HG02642 (cell line): ENCODE measurements around the gene CAMK2B.
A peak's percentile ranks its signal among the peaks of the same experiment; 100 is the strongest.

Experiments
- ATAC-seq: cut with Tn5 transposase; IDR thresholded peaks from one replicate; pipeline ENCODE4 v1.9.1; 2021; ENCODE audit warnings: mild to moderate bottlenecking; ENCODE audit not compliant: unreplicated experiment, poor library complexity

The CAMK2B gene

DNA sequence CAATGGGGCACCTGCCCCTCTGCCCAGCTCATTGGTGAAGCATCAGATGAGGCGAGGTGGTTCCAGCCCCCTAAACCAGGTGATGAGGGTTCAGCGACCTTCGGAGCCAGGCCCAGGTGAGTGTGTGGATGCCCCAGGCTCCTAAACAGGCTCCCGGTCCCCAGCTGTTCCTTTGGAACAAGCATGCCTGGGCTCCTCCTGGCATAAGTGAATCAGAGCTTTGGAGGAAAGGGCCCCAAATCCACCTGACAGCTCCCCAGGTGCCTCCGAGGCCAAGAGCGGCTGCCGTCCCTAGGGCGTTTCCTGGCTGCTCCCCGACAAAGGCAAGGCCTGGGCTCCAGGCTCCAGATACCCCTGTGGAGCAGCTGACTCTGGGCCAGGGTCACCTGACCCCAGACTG is 63.4 kb downstream of the CAMK2B start:
- ATAC-seq, result no peak

DNA sequence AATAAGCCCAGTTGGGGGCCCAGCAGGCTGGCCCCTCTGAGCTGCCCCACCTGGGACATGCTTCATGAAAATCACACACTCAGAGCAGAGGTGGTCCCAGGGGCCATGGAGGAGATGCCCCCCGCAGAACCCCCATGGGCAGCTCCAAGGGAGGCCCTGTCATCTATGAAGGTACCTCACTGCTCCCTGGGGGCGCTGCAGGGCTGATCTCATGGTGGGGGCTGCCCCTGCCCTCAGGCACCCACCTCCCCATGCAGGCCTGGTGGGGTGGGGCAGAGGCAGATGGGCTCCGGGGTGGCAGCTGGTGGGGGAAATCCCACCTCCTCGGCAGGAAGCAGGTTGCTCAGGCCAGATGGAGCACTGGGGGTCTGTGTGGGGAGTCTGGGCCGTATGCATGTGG is 64.2 kb downstream of the CAMK2B start:
- ATAC-seq, result no peak

DNA sequence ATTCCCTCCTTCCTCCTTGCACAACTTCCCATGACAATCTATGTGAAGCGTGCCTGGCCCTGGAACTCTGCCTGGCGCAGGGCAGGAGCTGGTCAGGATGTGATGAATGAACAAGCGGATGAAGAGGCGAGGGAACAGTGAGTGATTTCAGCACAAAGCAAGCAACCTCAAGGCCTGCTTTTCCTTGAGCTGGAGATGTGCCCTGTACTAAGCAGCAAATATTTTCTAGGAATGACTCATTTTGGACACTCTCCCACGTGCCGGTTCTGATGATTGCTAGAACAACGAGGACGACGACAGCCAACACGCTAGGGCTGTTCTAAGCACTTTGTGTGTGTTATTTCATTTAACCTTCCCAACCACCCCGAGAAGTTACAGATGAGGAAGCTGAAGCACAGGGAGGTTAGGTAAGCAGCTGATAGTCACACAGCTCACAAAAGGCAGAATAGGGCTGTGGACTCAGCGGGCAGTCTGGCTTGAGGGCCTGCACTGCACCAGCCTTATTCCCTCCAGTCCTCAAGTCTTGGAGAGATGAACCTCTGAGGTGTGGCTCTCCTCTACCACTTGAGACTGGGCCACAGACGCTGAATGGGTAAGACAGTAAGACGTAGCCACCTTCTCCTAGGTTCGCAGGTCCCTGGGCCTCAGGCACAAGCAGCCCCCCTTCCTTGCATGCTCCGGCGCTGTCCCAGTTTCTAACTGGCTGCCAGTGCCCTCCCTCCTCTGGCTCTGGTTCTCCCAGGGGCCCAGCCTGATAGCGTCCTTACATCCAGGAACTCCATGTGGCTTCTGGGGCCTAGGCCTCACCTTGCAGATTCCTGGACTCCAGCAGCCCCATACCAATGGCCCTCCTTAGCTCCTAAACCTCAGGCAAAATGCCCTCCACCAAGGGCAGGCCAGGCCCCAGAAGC is 65.6 kb downstream of the CAMK2B start:
- no peak for ATAC-seq

DNA sequence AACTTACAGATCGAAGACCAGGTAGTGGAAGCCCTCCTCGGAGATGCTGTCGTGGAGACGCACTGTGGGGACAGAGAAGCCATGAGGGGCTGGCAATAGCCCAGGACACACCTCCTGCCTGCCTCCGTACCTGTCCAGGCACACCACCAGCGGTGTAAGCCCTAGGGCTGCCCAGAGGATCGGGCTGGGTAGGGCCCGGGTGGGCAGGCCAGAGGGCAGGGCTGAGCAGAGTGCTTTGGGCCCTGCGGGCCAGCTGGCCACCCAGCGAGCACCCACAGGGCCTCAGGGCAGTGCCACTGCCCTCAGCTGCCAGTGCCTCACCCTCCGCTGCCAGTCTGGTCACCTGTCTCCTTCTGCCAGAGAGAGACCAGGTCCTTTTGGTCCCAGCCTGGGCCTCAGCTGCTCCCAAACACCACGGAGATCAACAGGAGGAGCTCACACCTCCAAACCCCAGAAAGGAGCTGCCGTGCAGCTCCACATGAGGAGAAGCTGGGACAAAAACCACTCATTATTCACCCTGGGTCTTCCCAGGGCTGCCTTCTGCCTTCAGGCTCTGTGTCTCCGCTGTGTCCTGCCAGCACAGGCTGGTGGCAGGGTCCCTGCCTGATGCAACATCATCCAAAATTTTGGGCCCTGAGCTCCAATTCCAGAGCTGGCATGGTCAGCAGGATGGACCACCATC is 66.4 kb downstream of the CAMK2B start:
- ATAC-seq, result no peak

DNA sequence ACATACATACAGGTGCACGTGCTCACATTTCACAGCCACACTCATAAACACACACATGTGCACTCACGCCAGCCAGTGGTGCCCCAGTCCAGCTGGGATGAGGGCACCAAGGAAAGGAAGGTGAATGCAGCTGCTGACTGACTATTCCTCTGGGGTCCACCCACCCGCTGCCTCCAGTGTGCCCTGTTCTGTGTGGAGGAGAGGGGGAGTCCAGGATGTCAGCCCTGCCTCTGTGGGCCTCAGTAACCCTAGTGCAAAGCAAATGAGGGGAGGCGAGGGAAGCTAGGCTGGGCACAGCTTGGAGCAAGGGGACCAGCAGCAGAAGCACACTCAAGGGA is 67.0 kb downstream of the CAMK2B start:
- no peak for ATAC-seq

DNA sequence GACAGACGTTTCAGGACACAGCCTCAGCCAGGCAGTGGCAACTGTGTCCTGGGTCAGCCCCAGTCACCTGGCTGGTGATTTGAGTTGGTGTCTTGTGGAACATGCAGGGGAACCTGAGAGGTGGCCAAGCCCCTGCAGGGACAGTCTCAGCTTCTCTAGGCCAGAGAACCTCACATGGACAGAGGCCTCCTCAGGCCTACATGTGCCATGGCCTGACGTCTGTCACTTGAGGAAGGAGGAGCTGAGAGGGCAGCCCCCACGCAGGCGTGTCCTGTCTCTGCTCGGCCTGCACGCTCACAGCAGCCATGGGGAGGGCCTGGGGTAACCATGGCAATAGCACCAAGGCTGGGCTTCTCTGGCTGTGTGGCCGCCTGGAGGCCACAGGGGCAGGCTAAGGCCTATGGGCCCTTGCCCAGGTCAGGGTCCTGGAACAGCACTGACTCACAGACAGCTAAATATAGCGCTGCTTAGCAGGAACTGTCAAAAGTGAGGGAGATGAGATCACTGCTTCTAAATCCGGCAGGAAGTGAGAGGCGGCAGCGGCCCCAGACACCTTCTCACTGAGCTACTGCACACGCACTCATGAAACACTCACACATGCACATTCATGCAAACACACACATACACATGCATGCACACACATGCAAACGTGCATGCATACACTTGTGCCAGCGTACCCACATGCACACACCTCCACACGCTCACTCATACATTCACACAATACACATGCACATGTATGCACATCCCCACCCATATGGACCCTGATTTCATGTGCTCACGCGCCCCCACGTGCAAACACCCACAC is 67.6 kb downstream of the CAMK2B start:
- ATAC-seq, result peak; percentile 80

DNA sequence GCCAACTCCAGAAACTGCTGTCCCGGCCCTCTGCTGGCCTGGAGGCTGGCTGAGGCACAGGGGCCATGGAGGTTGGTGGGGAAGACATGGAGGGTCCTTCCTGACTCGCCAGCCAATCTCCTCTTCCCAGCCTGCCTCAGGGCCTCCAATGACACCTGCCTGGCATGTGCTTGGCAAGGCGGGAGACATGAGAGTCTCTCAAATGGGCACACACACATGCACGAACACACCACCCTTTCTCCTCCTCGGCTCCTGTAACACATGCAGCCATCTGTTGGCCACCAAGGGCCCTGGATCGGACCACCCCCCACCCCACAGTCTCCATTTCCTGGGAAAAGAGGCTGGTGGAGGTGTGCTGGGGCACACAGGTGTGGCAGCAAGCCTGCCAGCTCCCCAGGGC is 68.2 kb downstream of the CAMK2B start:
- ATAC-seq, result no peak

DNA sequence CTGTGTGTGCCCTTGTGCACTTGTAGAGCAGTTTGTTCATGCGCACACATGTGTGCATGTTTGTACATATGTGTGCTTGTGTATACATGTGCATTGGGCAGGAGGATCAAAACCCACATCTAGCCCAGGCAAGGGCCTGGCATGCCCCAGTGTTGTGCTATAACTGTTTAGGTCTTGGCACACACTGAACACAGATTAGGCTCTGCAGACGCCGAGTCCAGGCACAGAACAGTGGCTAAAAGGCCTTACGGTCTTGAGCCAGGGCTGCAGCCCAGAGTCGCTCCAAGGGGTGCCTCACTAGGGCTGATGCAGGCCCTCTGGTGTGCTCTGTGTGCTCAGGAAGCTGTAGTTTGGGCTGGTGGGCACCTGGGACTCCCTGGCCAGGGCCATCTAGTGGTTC is 68.9 kb downstream of the CAMK2B start:
- no peak for ATAC-seq

DNA sequence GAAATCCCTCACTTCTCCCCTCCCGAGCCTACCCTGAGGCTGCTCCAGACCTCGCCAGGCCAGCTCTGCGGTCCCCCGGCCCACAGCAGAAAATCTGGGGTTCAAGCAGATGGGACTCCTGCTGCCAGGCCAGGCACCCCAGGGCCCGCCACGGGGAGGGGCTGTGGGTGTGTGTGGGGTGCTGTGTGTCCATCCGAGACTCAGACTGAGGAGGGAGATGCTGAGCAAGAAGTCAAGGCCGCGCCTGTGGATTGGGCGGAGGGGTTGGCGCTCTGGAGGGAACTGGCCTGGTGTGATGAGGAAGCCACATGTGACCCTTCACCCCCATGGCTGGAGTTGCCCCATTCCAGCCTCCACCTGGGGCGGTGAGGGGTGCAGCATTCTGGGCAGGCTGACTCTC is 73.5 kb downstream of the CAMK2B start:
- ATAC-seq, result no peak

DNA sequence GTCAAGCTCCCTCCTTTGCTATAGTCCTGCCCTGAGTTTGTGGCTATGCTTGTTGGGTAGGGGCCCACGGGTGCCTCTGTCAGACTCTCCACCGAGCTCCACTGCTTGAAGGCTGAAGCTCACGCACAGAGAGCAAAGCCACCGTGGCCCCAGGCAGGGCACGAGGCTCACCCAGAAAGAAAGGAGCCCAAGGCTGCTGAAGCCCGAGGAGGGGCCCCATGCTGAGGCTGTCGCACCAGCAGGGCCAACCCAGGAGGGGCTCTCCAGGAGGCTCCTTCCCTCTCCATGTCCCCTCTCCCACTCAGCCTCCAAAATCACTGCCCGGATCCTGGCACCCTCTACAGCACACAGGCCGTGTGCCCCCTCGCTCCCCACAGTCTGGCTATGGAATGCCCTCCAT is 74.1 kb downstream of the CAMK2B start:
- no peak for ATAC-seq

DNA sequence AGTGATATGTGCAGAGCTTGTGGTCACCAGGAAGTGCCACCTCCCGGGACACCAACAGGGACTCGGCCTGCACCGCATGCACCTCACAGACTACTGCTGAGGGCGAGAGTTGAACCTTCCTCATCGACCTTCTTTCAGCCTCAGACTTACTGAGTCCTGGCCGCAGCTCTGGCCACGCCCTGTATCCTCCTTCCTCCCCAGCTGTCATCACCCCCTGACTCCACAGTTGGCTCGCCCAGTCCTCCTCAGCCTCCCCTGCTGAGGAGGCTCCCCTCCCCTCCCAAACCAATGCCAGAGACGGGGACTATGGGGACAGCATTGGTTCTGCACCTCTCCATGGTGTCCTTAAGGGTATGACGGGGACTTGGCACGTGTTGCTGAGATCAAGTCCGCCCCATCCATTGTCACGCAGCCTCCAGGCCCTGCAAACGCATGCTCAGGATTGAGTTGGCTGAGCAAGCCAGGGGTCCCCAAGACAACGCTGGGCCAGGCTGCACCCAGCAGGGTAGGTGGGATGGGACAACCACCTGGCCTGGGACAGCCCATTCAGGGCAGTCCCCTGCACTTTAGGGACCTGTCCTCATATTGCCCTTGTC is 75.7 kb downstream of the CAMK2B start:
- no peak for ATAC-seq

DNA sequence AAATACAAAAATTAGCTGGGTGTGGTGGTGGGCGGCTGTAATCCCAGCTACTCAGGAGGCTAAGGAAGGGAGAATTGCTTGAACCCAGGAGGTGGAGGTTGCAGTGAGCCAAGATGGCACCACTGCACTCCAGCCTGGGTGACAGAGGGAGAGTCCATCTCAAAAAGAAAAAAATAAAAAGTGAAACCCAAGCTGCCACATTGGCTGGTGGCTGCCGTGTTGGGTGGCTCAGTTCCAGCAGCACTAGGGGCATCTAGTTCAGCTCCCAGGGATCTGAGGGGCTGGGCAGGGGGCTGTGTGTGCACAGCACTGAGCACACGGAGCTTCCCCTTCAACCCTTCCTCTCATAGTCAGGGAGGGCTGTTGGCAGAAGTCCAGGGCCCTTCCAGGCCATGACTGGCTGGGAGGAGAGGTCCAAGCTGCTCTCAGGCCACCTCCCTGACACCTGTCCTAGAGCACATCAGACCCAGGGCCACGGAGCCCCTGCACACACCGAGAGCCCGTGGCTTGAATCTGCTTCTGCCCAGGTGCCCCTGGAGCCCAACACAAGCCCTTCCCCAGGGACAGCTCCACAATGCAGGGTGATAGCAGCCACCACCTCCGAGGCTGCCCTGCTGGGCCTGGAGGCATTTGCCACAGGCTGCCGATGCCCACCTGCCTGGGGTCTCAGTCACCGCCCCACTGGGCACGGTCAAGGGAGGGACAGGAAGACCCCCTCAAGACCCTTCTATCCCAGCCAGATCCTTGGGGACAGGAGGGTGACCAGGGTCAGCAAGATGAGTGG is 77.3 kb downstream of the CAMK2B start:
- no peak for ATAC-seq

DNA sequence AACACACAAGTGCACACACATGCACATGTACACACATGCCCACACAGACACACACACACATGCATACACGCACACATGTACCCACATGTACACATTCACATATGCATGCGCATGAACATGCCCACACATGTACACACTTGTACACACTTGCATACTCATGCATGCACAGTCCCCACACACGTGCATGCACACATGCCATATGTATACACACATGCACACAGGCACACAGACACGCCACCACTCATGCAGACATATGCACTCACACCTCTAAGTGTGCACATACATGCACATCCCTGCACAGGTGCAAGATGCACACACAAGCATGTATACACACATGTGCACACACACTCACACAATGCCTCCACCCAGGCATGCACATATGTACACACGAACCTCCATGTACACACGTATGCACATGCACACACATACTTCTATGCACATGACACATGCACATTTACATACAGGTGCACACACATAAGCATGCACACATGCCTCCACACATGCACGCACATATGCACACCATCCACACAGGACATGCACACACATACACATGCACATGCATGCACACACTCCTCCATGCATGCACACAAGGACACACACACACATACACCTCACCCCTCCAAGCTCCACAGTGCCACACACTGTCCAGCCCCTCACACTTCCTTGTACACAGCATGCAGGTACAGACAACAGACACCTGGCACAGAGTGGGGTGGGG is 78.8 kb downstream of the CAMK2B start:
- no peak for ATAC-seq

DNA sequence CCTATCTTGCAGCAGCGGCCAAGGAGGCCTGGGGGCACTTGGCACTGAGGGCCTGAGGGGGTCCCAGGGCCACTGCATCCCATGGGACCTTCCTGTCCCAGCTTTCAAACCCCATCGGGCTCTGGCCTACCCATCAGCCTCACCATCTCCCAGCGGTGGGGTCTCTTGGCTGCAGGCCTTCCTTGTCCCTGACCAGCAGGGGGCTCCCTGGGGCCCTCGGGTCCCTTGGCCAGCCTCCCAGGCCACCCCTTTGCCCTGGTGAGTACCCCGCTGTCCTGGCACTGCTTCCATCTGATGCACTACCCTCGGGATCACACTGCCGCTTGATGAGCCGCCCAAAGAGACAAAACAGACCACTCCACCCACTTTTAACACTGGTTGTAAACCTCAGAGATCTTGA is 81.1 kb downstream of the CAMK2B start:
- ATAC-seq, result no peak

DNA sequence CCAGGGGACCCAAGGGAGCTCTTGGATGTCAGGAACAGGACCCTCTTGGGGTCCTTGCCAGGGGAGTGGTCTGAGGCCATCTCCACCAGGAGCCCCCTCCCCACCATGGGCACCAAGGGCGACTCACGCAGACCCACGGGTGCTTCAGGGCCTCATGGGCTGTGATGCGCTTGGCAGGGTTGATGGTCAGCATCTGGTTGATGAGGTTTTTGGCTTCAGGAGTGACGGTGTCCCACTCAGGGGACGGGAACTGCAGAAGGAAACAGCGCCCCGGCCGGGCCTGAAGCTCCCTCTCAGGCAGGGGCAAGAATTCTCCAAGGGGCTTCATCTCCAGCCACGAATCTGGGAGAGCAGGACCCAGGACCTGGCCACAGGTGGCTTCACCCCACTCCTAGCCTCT is 83.3 kb downstream of the CAMK2B start:
- no peak for ATAC-seq

DNA sequence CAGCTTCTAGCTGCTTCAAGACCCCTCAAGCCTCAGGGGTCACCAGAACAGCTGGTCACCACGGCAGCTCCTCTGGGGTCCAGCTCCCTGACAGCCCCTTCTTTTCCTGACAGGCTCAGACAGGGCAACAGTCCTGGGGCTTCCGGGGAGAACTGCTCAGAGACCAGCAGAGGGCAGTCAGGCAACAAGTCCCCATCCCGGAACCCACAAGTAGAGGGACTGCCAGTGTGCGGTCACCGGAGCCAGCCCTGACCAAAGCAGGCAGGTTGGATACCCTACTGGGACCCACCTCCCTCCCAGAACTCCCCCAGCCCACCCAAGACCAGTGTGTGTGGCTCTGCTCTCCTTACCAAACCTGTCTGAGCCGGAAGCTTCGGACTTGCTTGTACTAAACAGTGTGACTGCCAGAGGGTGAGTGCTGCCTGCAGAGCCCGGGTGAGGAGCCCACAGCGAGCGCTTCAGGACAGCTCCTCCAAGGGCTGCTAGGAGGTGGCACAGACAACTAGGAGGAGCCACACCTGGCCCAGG is 84.3 kb downstream of the CAMK2B start:
- no peak for ATAC-seq

DNA sequence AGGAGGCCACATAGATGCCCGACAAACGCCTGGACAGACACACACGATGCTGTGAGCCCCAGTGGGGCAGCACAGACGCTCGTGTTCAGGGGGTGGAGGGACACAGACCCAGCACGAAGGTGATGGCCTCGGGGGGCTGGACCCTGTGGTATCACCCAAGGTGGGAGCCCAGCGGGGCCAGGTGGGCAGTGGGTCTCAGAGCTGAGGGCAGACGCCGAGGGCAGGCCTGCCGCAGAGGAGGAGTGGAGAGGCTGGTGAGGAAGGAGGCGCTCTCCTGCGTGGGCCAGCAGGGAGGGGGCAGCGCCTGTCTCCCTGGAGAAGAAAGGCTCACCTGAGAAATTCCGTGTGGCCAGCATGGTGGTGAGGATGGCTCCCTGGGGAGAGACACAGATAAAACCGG is 85.0 kb downstream of the CAMK2B start:
- ATAC-seq, result no peak

DNA sequence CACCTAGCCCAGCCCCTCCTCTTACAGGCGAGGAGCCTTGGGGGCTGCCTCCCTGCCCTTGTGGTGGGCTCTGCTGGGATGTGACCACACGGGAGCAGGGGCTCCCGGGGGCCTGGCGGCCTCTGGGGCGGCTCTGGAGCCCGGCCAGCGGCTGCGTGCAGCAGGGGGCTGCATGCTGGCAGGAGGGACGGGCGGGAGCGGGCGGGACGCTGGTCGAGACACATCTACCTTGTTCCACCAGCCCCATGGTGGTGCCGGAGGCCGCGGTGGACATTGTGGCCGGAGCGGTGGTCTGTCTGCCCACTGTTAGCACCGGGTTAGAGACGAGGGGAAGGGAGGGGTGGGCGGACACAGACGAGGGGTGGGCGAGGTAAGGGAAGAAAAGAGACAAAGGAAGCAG is 86.0 kb downstream of the CAMK2B start:
- ATAC-seq, result no peak

DNA sequence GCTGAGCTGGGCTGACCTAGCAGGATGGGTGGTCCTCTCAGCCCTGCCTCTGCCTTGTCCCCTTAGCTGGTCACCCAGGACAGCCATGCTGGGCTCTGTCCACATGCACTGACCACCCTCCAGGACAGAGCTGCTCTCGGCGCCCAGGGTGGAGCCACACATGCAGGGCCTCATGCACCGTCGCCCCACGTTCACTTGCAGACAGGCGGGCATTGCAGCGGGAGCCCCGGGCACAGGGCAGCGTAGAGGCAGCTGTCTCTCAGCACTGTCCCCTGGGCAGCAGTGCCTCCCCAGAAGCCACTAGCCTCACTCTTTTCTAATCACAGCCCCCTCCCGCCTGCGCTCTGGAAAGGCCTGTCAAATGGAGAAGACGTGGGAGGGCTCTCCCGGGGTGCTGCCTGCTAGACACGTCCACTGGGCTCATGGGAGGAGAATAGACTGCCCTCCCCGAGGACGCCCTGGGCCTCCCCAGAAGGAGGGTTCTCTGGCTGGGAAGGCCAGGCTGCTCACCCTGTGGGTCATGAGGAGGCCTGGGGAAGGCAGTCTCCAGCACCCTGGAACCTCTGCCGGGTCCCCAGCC is 87.2 kb downstream of the CAMK2B start:
- no peak for ATAC-seq
